ENCODE data around the gene SHMT2.

GRCh38 chr12:57224973-57225679, 4.4 kb upstream of the SHMT2 start:
- no peak for TF ChIP-seq MAFK (IDR thresholded peaks at IDR 0.05; ENCODE audit: low read depth, low read length)
- TF ChIP-seq CEBPB (IDR thresholded peaks at IDR 0.05; ENCODE audit: low read depth, low read length) = no peak
- no peak for TF ChIP-seq NFE2L2 (IDR thresholded peaks at IDR 0.05; ENCODE audit: low read depth, low read length)
- TF ChIP-seq CTCF (conservative IDR thresholded peaks at IDR 0.05; ENCODE audit: low read depth, low read length) = no peak; the same call in 1 of the 2 replicates
- TF ChIP-seq USF2 (IDR thresholded peaks at IDR 0.05; ENCODE audit: low read depth, low read length) = no peak
- TF ChIP-seq MXI1 (IDR thresholded peaks at IDR 0.05; ENCODE audit: borderline replicate concordance, low read depth, low read length) = no peak

Data from IMR-90 (cell line).